ENCODE results near the gene ERVH48-1. TPM values are rescaled to one million over a fixed set of nuclear protein-coding genes. Genes with fewer than 3 reads are reported as not detected.
"Not testable (repeated sequence)": the region's sequence is repeated elsewhere in the genome, so short reads cannot be mapped to it uniquely, and the experiment has no call there.

ERVH48-1 gene
- 0.39 TPM in 2 replicates for total RNA-seq

GRCh38 chr21:42925114-42925926 is at the start of gene ERVH48-1:
TSS of gene ERVH48-1 (minus strand) at chr21:42925630. CDS start at chr21:42919006, 6,624 bp downstream.
- intact Hi-C loops (cut with micrococcal nuclease): loop anchor here (2.0 kb wide), 1 partner anchor 721 kb away; no protein-coding TSS in a partner anchor

GRCh38 chr21:42973991-42974831 is 48.8 kb upstream of the ERVH48-1 start, which contains the start of gene PKNOX1:
TSS of gene PKNOX1 (plus strand) at chr21:42974562. CDS start at chr21:43004382, 29,820 bp downstream.
- intact Hi-C loops (cut with micrococcal nuclease): loop anchor here (1.0 to 10.0 kb wide), 4 partner anchors 50 to 811 kb away; partner anchors contain the start of genes NDUFV3, RRP1 and WDR4

- intact Hi-C loops (cut with micrococcal nuclease): loop anchor here (10.0 kb wide), 1 partner anchor 811 kb away; the partner anchor contains the start of gene RRP1
Observed at GRCh38 chr21:42973309-42973990, 48.0 kb upstream of the ERVH48-1 start.

- intact Hi-C loops (cut with micrococcal nuclease): loop anchor here (10.0 kb wide), 1 partner anchor 813 kb away; the partner anchor contains the start of gene RRP1
Observed at GRCh38 chr21:42971897-42972275, 46.5 kb upstream of the ERVH48-1 start.

- intact Hi-C loops (cut with micrococcal nuclease): loop anchor here (10.0 kb wide), 1 partner anchor 814 kb away; the partner anchor contains the start of gene RRP1
Observed at GRCh38 chr21:42970946-42971653, 45.7 kb upstream of the ERVH48-1 start.

GRCh38 chr21:42969193-42969600 is 43.8 kb upstream of the ERVH48-1 start:
- intact Hi-C loops (cut with micrococcal nuclease): no loop called here

- intact Hi-C loops (cut with micrococcal nuclease): not testable (repeated sequence)
Observed at GRCh38 chr21:42967616-42968015, 42.2 kb upstream of the ERVH48-1 start.

GRCh38 chr21:42965211-42965560 is 39.8 kb upstream of the ERVH48-1 start:
- intact Hi-C loops (cut with micrococcal nuclease): no loop called here

- intact Hi-C loops (cut with micrococcal nuclease): no loop called here
Observed at GRCh38 chr21:42964546-42965210, 39.2 kb upstream of the ERVH48-1 start.

- intact Hi-C loops (cut with micrococcal nuclease): no loop called here
Observed at GRCh38 chr21:42964086-42964485, 38.7 kb upstream of the ERVH48-1 start.

GRCh38 chr21:42962380-42963007 is 37.1 kb upstream of the ERVH48-1 start:
- intact Hi-C loops (cut with micrococcal nuclease): no loop called here

GRCh38 chr21:42959728-42960127 is 34.3 kb upstream of the ERVH48-1 start:
- intact Hi-C loops (cut with micrococcal nuclease): no loop called here

GRCh38 chr21:42958122-42958521 is 32.7 kb upstream of the ERVH48-1 start:
- intact Hi-C loops (cut with micrococcal nuclease): not testable (repeated sequence)

GRCh38 chr21:42956824-42957630 is 31.6 kb upstream of the ERVH48-1 start:
- intact Hi-C loops (cut with micrococcal nuclease): no loop called here

GRCh38 chr21:42951193-42951592 is 25.8 kb upstream of the ERVH48-1 start:
- intact Hi-C loops (cut with micrococcal nuclease): not testable (repeated sequence)

GRCh38 chr21:42949094-42949755 is 23.8 kb upstream of the ERVH48-1 start:
- intact Hi-C loops (cut with micrococcal nuclease): not testable (repeated sequence)

GRCh38 chr21:42942244-42942643 is 16.8 kb upstream of the ERVH48-1 start:
- intact Hi-C loops (cut with micrococcal nuclease): no loop called here

- intact Hi-C loops (cut with micrococcal nuclease): no loop called here
Observed at GRCh38 chr21:42941696-42942085, 16.3 kb upstream of the ERVH48-1 start.
